Measurements from ENCODE around the gene RENBP. TPM values are rescaled to one million over a fixed set of nuclear protein-coding genes. Genes with fewer than 3 reads are reported as not detected.

Gene RENBP
- total and polyA plus RNA-seq, 9 of the 15 experiments (the other 6 are each of a cell fraction or from before 2014, with no cell fraction given), result 0.07 to 14.8 (median 10.6) TPM; not detected in 1

DNA sequence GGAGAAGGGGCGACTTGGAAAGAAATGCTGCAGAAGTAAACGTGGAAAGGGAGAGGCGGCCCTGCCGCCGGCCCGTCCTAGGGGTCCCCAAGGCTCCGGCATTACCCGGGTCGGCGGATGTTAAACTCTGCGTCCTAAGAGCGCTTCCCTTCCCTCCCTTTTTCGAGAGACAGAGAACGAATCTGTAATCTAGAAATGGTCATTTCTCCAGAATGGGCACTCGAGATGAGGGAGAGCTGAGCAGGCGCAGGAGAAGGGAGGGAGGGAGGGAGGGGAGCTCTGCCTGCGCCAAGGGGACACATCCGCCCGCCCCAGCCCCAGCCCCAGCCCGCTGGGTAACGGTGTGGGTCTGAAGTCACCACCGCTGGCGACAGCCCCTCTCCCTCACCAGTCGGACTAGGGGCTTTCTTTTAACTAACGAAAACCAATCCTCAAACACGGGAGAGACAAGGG lies 25.5 kb upstream of the RENBP start (continued):
- TF ChIP-seq ARNT (IDR thresholded peaks at IDR 0.05) (peak in 1 of 2 experiments; percentile 53; a peak in 1 of 4 replicates), ZBTB7A (IDR thresholded peaks at IDR 0.05; ENCODE audit: borderline replicate concordance, control insufficient read depth, low read depth, low read length) (0 out of 2 replicates have a peak, but pooled peaks have one; percentile 7)

DNA sequence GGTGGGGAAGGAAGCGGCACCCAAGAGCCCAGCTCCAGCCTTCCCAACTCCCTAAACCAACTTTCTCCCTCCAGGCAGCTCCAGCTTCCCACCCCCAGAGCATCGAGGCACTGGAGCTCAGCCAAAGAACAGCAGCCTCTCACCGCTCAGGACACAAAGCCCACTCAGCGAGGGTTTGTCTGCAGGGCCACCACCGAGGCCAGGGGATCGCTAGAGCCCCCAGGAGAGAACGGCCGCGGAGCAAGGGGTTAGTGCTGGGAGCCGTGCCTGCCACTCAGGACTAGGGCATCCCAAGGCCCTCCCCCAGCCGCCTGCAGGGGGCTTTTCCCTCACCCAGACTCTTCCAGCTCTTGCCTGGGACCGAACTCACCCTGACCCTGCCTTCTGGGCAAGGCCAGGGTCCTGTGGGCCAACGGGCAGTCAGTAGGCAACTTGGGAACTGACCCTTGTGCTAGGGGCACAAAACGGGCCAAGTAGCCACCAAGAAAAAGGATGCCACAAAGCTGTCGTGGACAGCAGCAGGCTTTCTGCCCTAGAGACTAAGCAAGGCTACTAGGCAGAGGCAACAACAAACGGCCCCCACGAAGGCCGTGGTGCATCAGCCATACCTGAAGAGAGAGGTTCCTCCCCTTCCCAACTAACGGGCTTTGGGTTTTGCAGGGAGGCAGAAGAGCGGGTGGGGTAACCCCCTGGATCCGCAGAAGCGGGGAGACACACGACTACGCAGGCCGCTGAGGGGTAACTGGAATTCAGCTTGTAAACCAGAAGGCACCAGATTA lies 24.9 kb upstream of the RENBP start:
- CTCF ChIA-PET (ENCODE audit: low intra/inter-chr PET ratio), result interaction anchor here (0.9 kb wide), 1 partner anchor 11 kb away, joined by 3 read pairs; no protein-coding TSS in a partner anchor
- no peak for DNase-seq (ENCODE audit: extremely low read depth in 1 of 4, low spot score in 3 of 4)
- Histone ChIP-seq H3K9me3 (replicated peaks; ENCODE audit: control insufficient read depth, insufficient read depth, low read depth, low read length) (no peaks in the 10 kb centered on the region), H3K27ac (ENCODE audit: extremely low read depth, low read depth, low read length) (peak overlapping the region; percentile 74), H3K9ac (ENCODE audit: insufficient read depth in 1 of 2, low read depth in 2 of 2, low read length in 2 of 2) (peak overlapping the region; percentile 77 to 96), H3K27me3 (ENCODE audit: control insufficient read depth in 2 of 2, insufficient read depth in 2 of 2, low read length in 2 of 2) (no peaks in the 10 kb centered on the region), H2AFZ (ENCODE audit: low read depth, low read length) (no peak overlapping the region), H3K4me3 (peak overlapping the region; percentile 84), H3K4me2 (ENCODE audit: insufficient read depth, low read length) (peak overlapping the region; percentile 86), H3K9me1 (ENCODE audit: control insufficient read depth, insufficient read depth, low read length) (peaks cover 5% of the 10 kb centered on the region), H3K79me2 (ENCODE audit: control insufficient read depth, insufficient read depth, low read length) (peaks cover 87% of the 10 kb centered on the region), H3K36me3 (ENCODE audit: control insufficient read depth, insufficient read depth, low read length) (peaks cover 53% of the 10 kb centered on the region; the same call in 2 of the 3 replicates), H3K4me1 (replicated peaks in 1 of 2; ENCODE audit: control insufficient read depth in 2 of 2, insufficient read depth in 2 of 2, low read length in 2 of 2) (peaks cover 38 to 67% of the 10 kb centered on the region in 2 experiments), H4K20me1 (replicated peaks; ENCODE audit: control insufficient read depth, insufficient read depth, low read length) (peaks cover 52% of the 10 kb centered on the region)
- in situ Hi-C loops (cut with MboI) (no loop called here), intact Hi-C loops (cut with micrococcal nuclease) (no loop called here)
- no peak for FAIRE-seq
- 3% methylated on average over 16 of the region's 25 CpGs for WGBS (ENCODE audit: insufficient coverage, low coverage, missing lambda C conversion rate)
- POLR2A ChIA-PET, result interaction anchor here (0.5 to 3.1 kb wide), 8 partner anchors 8 to 406 kb away, joined by 3 to 24 read pairs (median 4); no protein-coding TSS in a partner anchor
- ATAC-seq, result no peak
- BruUV-seq (replicated peaks), result no TSS peak
- TF ChIP-seq NFIC (IDR thresholded peaks at IDR 0.05), result peak; percentile 27; the same call in 1 of the 2 replicates
- no peak for TF ChIP-seq CREB3L1 (IDR thresholded peaks at IDR 0.05; ENCODE audit: borderline replicate concordance, low read depth)
- TF ChIP-seq POLR2G (IDR thresholded peaks at IDR 0.05; ENCODE audit: low read depth, low read length), result peak; percentile 63
- 0 out of 2 replicates have a peak, but pooled peaks have one; percentile 5 for TF ChIP-seq SMARCA4 (IDR thresholded peaks at IDR 0.05)
- TF ChIP-seq ZBTB7A (IDR thresholded peaks at IDR 0.05; ENCODE audit: borderline replicate concordance, control insufficient read depth, low read depth, low read length), result peak; percentile 2; the same call in 1 of the 2 replicates
- 0 out of 6 replicates have a peak, but pooled peaks of 1 of the 3 experiments have one; percentile 4 for TF ChIP-seq CTCF (IDR thresholded peaks at IDR 0.05 in 2 of 3, conservative IDR thresholded peaks at IDR 0.05 in 1 of 3; ENCODE audit: insufficient read depth in 2 of 3, low read depth in 1 of 3, low read length in 3 of 3)
- TF ChIP-seq PBX2 (CRISPR knock-in tag; IDR thresholded peaks at IDR 0.05; ENCODE audit: low read depth), result 0 out of 2 replicates have a peak, but pooled peaks have one; percentile 11
- TF ChIP-seq PBX2 (tag; conservative IDR thresholded peaks at IDR 0.05; ENCODE audit: low read depth), result no peak
- peak; percentile 78 for TF ChIP-seq RBFOX2 (IDR thresholded peaks at IDR 0.05; ENCODE audit: low read depth, low read length)
- no peak for TF ChIP-seq BACH1 (tag; IDR thresholded peaks at IDR 0.05)
